Activated CD4-positive, alpha-beta memory T cell treated with anti-CD3 and anti-CD28 coated beads for 36 hours (primary cell): ENCODE data around the gene GAL3ST2. TPM values are rescaled to one million over a fixed set of nuclear protein-coding genes. Genes with fewer than 3 reads are reported as not detected.

Experiments used
- CTCF ChIA-PET: fragments of 350-600 bp; sonication (Branson Sonifier 250); formaldehyde crosslinking; loops from one replicate; lab custom pipeline; 2021; ENCODE audit warnings: antibody characterized with exemption, inconsistent platforms; lab: Charles Lee
- POLR2A ChIA-PET: fragments of 350-600 bp; sonication (Branson Sonifier 250); formaldehyde crosslinking; loops from one replicate; lab custom pipeline; 2021; ENCODE audit warnings: antibody characterized with exemption; lab: Charles Lee
- DNase-seq: peaks from one replicate; pipeline ENCODE4 v3.0.0-alpha.2; 2020
- H3K27ac Mint-ChIP-seq: one replicate; pipeline ENCODE4 v1.8.0; 2021; ENCODE audit warnings: mixed read lengths
- H3K27me3 Mint-ChIP-seq: one replicate; pipeline ENCODE4 v1.8.0; 2021; ENCODE audit warnings: mixed read lengths
- H3K36me3 Mint-ChIP-seq: one replicate; pipeline ENCODE4 v1.8.0; 2021; ENCODE audit warnings: mixed read lengths
- H3K4me1 Mint-ChIP-seq: one replicate; pipeline ENCODE4 v1.8.0; 2021; ENCODE audit warnings: low read depth, mixed read lengths
- H3K4me3 Mint-ChIP-seq: one replicate; pipeline ENCODE4 v1.8.0; 2021; ENCODE audit warnings: mild to moderate bottlenecking, mixed read lengths
- H3K9me3 Mint-ChIP-seq: one replicate; pipeline ENCODE4 v1.8.0; 2021; ENCODE audit warnings: mixed read lengths
- intact Hi-C: fragments of 100-400 bp; cut with micrococcal nuclease; formaldehyde crosslinking; loops from one replicate; pipeline ENCODE4 v1.15.1; 2023
- total RNA-seq, 2 experiments: library from RNA; stranded (reverse); gene quantifications; one replicate each; pipeline ENCODE4 v1.2.3, GENCODE V29; 2021

The GAL3ST2 gene
- total RNA-seq, 2 experiments from 2014 or later: 0.65 to 0.93 TPM

- Mint-ChIP-seq H3K27me3 (peaks cover 2% of the 10 kb centered on the region), H3K36me3 (peaks cover 20% of the 10 kb centered on the region), H3K27ac (no peak overlapping the region), H3K4me1 (peaks cover 10% of the 10 kb centered on the region), H3K9me3 (no peaks in the 10 kb centered on the region), H3K4me3 (no peak overlapping the region)
- intact Hi-C loops: loop anchor here (10.0 kb wide), 1 partner anchor 1287 kb away; the partner anchor contains the start of genes DUSP28 and RNPEPL1
- CTCF ChIA-PET: no interaction called here
- peak; percentile 7 for DNase-seq
- POLR2A ChIA-PET: no interaction called here
Observed at GRCh38 chr2:241851325-241852115, 74.9 kb downstream of the GAL3ST2 start.

- peak; percentile 8 for DNase-seq
- no peak overlapping the region for H3K27ac Mint-ChIP-seq
- intact Hi-C loops: loop anchor here (10.0 kb wide), 1 partner anchor 1288 kb away; the partner anchor contains the start of genes DUSP28 and RNPEPL1
- H3K4me1 Mint-ChIP-seq: peaks cover 11% of the 10 kb centered on the region
- ChIA-PET CTCF (no interaction called here), POLR2A (no interaction called here)
- peaks cover 23% of the 10 kb centered on the region for H3K36me3 Mint-ChIP-seq
- no peaks in the 10 kb centered on the region for H3K9me3 Mint-ChIP-seq
- H3K27me3 Mint-ChIP-seq: no peaks in the 10 kb centered on the region
- no peak overlapping the region for H3K4me3 Mint-ChIP-seq
Observed at GRCh38 chr2:241852116-241852980, 75.7 kb downstream of the GAL3ST2 start.

- Mint-ChIP-seq H3K4me1 (peaks cover 11% of the 10 kb centered on the region), H3K27me3 (no peaks in the 10 kb centered on the region), H3K27ac (no peak overlapping the region), H3K4me3 (no peak overlapping the region), H3K36me3 (peaks cover 27% of the 10 kb centered on the region), H3K9me3 (no peaks in the 10 kb centered on the region)
- intact Hi-C loops: loop anchor here (10.0 kb wide), 1 partner anchor 1288 kb away; the partner anchor contains the start of genes DUSP28 and RNPEPL1
- POLR2A ChIA-PET: no interaction called here
- peak; percentile 9 for DNase-seq
- CTCF ChIA-PET: interaction anchor here (1.0 kb wide), 1 partner anchor 49 kb away, joined by 3 read pairs; no protein-coding TSS in a partner anchor
Observed at GRCh38 chr2:241852981-241853631, 76.5 kb downstream of the GAL3ST2 start.

Other genes with a start within 250 kb of the GAL3ST2 start
- under 1 TPM; 0.07 to 0.10 TPM for gene BOK, start 218.1 kb upstream of the GAL3ST2 start, total RNA-seq
- 10 to 100 TPM; 43.7 to 44.5 TPM for gene THAP4, start 139.7 kb upstream of the GAL3ST2 start, total RNA-seq
- gene ATG4B, start 139.1 kb upstream of the GAL3ST2 start, total RNA-seq: 10 to 100 TPM; 85.0 to 85.9 TPM
- gene DTYMK, start 90.0 kb upstream of the GAL3ST2 start, total RNA-seq: 10 to 100 TPM; 85.9 to 88.7 TPM
- gene ING5, start 74.8 kb upstream of the GAL3ST2 start, total RNA-seq: 10 to 100 TPM; 35.7 to 36.6 TPM
- gene D2HGDH, start 42.2 kb upstream of the GAL3ST2 start, total RNA-seq: 10 to 100 TPM; 27.5 to 28.2 TPM
- under 1 TPM; 0.31 to 0.36 TPM for gene NEU4, start 32.4 kb downstream of the GAL3ST2 start, total RNA-seq
- 10 to 100 TPM; 47.4 to 47.6 TPM for gene PDCD1, start 82.1 kb downstream of the GAL3ST2 start, total RNA-seq
- under 1 TPM; 0.10 to 0.12 TPM for gene RTP5, start 92.9 kb downstream of the GAL3ST2 start, total RNA-seq